Measurements from ENCODE around the gene PRSS1.

Gene PRSS1

DNA sequence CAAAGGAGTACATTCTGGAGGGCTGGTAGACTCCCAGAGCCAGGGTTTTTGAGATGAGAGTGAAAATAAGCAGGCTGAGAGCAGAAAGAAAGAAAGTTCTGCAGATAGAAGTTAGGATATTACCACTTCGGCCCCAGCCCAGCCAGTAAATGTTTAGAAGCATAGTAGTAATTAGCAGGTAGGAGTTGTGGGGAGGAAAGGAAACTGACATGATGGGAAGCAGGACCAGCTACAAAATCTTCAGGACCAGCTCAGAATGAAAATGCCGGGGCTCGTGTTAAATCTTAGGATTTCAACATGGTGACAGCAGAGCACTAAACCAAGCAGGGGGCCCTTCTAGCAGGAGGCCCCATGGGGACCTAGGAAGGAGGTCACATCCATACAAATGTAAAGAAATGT is 50.2 kb downstream of the PRSS1 start:
- TF ChIP-seq, protein P1, sequence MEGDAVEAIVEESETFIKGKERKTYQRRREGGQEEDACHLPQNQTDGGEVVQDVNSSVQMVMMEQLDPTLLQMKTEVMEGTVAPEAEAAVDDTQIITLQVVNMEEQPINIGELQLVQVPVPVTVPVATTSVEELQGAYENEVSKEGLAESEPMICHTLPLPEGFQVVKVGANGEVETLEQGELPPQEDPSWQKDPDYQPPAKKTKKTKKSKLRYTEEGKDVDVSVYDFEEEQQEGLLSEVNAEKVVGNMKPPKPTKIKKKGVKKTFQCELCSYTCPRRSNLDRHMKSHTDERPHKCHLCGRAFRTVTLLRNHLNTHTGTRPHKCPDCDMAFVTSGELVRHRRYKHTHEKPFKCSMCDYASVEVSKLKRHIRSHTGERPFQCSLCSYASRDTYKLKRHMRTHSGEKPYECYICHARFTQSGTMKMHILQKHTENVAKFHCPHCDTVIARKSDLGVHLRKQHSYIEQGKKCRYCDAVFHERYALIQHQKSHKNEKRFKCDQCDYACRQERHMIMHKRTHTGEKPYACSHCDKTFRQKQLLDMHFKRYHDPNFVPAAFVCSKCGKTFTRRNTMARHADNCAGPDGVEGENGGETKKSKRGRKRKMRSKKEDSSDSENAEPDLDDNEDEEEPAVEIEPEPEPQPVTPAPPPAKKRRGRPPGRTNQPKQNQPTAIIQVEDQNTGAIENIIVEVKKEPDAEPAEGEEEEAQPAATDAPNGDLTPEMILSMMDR (IDR thresholded peaks at IDR 0.05; ENCODE audit: low read depth, low read length): no peak
- DNase-seq (ENCODE audit: extremely low read depth, low read depth): no peak

DNA sequence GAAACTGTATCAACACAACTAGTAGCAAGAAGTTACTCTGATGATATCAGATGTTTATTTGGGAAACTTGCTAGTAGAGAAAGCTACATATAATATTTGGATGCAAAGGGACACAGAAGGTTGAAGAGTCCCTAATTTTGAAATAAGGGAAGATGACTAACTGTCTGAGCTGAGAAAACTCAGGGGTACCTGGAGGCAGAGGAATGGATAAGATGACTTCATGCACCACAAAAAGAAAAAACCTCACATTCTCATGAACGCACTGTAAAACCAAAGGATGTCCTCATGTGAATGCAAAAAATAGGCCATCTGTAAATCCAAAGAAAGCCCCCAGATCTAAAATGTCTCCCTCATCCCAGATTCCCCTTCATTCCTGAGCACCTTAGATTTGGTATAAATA is 50.8 kb downstream of the PRSS1 start:
- DNase-seq (ENCODE audit: extremely low read depth, low read depth): no peak
- TF ChIP-seq, protein P1 (IDR thresholded peaks at IDR 0.05; ENCODE audit: low read depth, low read length): no peak

DNA sequence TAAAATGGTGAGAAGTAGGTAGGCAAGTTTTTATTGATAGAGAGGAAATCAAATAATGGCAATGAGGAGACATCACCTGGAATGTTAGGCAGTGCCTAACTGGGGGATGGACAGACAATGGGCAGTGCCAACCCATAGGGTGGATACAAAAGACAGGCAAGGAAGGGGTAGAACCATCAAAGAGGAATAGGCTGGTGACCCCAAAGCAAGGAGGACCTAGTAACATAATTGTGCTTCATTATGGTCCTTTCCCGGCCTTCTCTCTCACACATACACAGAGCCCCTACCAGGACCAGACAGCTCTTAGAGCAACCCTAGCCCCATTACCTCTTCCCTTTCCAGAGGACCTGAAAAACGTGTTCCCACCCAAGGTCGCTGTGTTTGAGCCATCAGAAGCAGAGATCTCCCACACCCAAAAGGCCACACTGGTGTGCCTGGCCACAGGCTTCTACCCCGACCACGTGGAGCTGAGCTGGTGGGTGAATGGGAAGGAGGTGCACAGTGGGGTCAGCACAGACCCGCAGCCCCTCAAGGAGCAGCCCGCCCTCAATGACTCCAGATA is 51.5 kb downstream of the PRSS1 start:
- DNase-seq (ENCODE audit: extremely low read depth, low read depth): no peak
- TF ChIP-seq, protein P1 (IDR thresholded peaks at IDR 0.05; ENCODE audit: low read depth, low read length): no peak

DNA sequence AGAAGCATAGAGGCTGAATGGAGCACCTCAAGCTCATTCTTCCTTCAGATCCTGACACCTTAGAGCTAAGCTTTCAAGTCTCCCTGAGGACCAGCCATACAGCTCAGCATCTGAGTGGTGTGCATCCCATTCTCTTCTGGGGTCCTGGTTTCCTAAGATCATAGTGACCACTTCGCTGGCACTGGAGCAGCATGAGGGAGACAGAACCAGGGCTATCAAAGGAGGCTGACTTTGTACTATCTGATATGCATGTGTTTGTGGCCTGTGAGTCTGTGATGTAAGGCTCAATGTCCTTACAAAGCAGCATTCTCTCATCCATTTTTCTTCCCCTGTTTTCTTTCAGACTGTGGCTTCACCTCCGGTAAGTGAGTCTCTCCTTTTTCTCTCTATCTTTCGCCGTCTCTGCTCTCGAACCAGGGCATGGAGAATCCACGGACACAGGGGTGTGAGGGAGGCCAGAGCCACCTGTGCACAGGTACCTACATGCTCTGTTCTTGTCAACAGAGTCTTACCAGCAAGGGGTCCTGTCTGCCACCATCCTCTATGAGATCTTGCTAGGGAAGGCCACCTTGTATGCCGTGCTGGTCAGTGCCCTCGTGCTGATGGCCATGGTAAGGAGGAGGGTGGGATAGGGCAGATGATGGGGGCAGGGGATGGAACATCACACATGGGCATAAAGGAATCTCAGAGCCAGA is 52.5 kb downstream of the PRSS1 start:
- no peak for DNase-seq (ENCODE audit: extremely low read depth, low read depth)
- TF ChIP-seq, protein P1 (IDR thresholded peaks at IDR 0.05; ENCODE audit: low read depth, low read length): no peak

DNA sequence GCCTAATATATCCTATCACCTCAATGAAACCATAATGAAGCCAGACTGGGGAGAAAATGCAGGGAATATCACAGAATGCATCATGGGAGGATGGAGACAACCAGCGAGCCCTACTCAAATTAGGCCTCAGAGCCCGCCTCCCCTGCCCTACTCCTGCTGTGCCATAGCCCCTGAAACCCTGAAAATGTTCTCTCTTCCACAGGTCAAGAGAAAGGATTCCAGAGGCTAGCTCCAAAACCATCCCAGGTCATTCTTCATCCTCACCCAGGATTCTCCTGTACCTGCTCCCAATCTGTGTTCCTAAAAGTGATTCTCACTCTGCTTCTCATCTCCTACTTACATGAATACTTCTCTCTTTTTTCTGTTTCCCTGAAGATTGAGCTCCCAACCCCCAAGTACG is 53.0 kb downstream of the PRSS1 start:
- TF ChIP-seq, protein P1 (IDR thresholded peaks at IDR 0.05; ENCODE audit: low read depth, low read length): no peak
- DNase-seq (ENCODE audit: extremely low read depth, low read depth): no peak

Data from AG09319 (cell line).